BE2C (cell line): ENCODE measurements around the gene NASP.

Experiments used
- DNase-seq: peaks from one replicate; pipeline ENCODE4 v3.0.0-alpha.2; 2020
- H3K27me3 ChIP-seq: fragments of 250-450 bp; sonication (Bioruptor Pico); 2 replicates; pipeline ENCODE4 v1.5.1; 2020; ENCODE audit warnings: mild to moderate bottlenecking
- H3K36me3 ChIP-seq: fragments of 250-450 bp; sonication (Bioruptor Pico); 2 replicates; pipeline ENCODE4 v1.5.1; 2020; ENCODE audit warnings: mild to moderate bottlenecking
- H3K4me1 ChIP-seq: fragments of 250-450 bp; sonication (Bioruptor Pico); 2 replicates; pipeline ENCODE4 v1.5.1; 2020
- H3K4me3 ChIP-seq: 2 replicates; pipeline ENCODE4 v1.5.1; 2011; ENCODE audit warnings: low read depth, low read length
- H3K9me3 ChIP-seq: fragments of 250-450 bp; sonication (Bioruptor Pico); 2 replicates; pipeline ENCODE4 v1.5.1; 2020
- TF ChIP-seq, protein P1 (sequence below): IDR thresholded peaks from 2 replicates; pipeline ENCODE4 v1.5.1; 2012; ENCODE audit warnings: mild to moderate bottlenecking, low read depth, low read length

Gene NASP

GRCh38 chr1:45660336-45660735 is 76.5 kb downstream of the NASP start:
- H3K36me3 ChIP-seq = peaks cover 13% of the 10 kb centered on the region
- TF ChIP-seq, protein P1, sequence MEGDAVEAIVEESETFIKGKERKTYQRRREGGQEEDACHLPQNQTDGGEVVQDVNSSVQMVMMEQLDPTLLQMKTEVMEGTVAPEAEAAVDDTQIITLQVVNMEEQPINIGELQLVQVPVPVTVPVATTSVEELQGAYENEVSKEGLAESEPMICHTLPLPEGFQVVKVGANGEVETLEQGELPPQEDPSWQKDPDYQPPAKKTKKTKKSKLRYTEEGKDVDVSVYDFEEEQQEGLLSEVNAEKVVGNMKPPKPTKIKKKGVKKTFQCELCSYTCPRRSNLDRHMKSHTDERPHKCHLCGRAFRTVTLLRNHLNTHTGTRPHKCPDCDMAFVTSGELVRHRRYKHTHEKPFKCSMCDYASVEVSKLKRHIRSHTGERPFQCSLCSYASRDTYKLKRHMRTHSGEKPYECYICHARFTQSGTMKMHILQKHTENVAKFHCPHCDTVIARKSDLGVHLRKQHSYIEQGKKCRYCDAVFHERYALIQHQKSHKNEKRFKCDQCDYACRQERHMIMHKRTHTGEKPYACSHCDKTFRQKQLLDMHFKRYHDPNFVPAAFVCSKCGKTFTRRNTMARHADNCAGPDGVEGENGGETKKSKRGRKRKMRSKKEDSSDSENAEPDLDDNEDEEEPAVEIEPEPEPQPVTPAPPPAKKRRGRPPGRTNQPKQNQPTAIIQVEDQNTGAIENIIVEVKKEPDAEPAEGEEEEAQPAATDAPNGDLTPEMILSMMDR = no peak
- no peaks in the 10 kb centered on the region for H3K4me1 ChIP-seq
- no peaks in the 10 kb centered on the region for H3K9me3 ChIP-seq
- H3K27me3 ChIP-seq = no peaks in the 10 kb centered on the region
- DNase-seq = no peak
- H3K4me3 ChIP-seq = no peak overlapping the region

DNA sequence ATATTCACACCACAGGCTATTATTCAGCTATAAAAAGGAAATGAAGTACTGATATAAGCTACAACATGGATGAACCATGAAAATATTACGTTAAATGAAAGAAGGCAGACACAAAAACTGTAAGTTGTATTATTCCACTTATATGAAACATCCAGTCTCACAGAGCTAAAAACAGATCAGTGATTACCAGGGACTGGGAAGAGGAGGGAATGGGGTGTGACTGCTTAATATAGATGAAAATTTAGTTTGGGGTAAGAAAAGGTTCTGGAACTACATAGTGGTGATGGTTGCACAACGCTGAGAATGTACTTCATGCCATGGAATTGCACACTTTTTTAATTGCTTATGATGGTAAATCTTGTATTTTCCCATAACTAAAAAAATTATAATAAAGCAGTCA is 83.0 kb downstream of the NASP start:
- DNase-seq = no peak
- H3K4me3 ChIP-seq = no peak overlapping the region
- H3K36me3 ChIP-seq = no peaks in the 10 kb centered on the region
- H3K27me3 ChIP-seq = no peaks in the 10 kb centered on the region
- H3K9me3 ChIP-seq = no peaks in the 10 kb centered on the region
- no peaks in the 10 kb centered on the region for H3K4me1 ChIP-seq
- TF ChIP-seq, protein P1 = no peak

- DNase-seq = no peak
- H3K36me3 ChIP-seq = no peaks in the 10 kb centered on the region
- H3K9me3 ChIP-seq = no peaks in the 10 kb centered on the region
- H3K27me3 ChIP-seq = no peaks in the 10 kb centered on the region
- no peak overlapping the region for H3K4me3 ChIP-seq
- no peaks in the 10 kb centered on the region for H3K4me1 ChIP-seq
- TF ChIP-seq, protein P1 = no peak
Measured at GRCh38 chr1:45667321-45668111, 83.7 kb downstream of the NASP start.
